Right lobe of liver (tissue), 6 donors: ENCODE data around the gene NUCKS1. TPM values are rescaled to one million over a fixed set of nuclear protein-coding genes. Genes with fewer than 3 reads are reported as not detected.

Source experiments
- ATAC-seq, 4 donors: fragments of 200-7000 bp; cut with Tn5 transposase; one replicate each; pipeline ENCODE4 v1.9.1; 2020; ENCODE audit warnings: mild to moderate bottlenecking in 4 of 4, moderate library complexity in 4 of 4
- DNase-seq, 3 donors: peaks; one replicate each; pipeline ENCODE4 v3.0.0-alpha.2; 2020
- H3K27ac ChIP-seq, 3 donors: fragments of 200-600 bp; one replicate each; pipeline ENCODE4 v1.8.0; 2022
- H3K27me3 ChIP-seq, 2 donors: fragments of 200-600 bp; one replicate each; pipeline ENCODE4 v1.8.0; 2022
- H3K36me3 ChIP-seq, 4 donors: fragments of 200-600 bp; sonication (generic) in 1 of 4; one replicate each; pipeline versions ENCODE4 v1.5.1 to v1.8.0; 2017 to 2022; ENCODE audit warnings: control low read depth in 1 of 4
- H3K4me1 ChIP-seq, 4 donors: fragments of 200-600 bp; sonication (generic) in 1 of 4; one replicate each; pipeline versions ENCODE4 v1.5.1 to v1.8.0; 2017 to 2022; ENCODE audit warnings: control low read depth in 1 of 4
- H3K4me3 ChIP-seq, 3 donors: fragments of 200-600 bp; one replicate each; pipeline ENCODE4 v1.8.0; 2022
- H3K9me3 ChIP-seq, 4 donors: fragments of 200-600 bp; sonication (generic) in 1 of 4; one replicate each; pipeline versions ENCODE4 v1.5.1 to v1.8.0; 2017 to 2022; ENCODE audit warnings: control low read depth in 1 of 4
- POLR2A ChIP-seq: fragments of 450-650 bp; IDR thresholded peaks from one replicate; pipeline ENCODE4 v1.6.1; 2017; ENCODE audit warnings: antibody characterized with exemption, mild to moderate bottlenecking
- WGBS: methylation state at CpG from one replicate; pipeline ENCODE4 v1.1.6; 2018; ENCODE audit warnings: low coverage, low lambda C conversion rate; ENCODE audit not compliant: insufficient coverage; ENCODE audit errors: missing lambda C conversion rate; 5-methylcytosine and 5-hydroxymethylcytosine counted together
- intact Hi-C, 2 donors: fragments of 100-400 bp; cut with DNase I; formaldehyde crosslinking; loops; one replicate each; pipeline versions ENCODE4 v1.11.2 to v1.14.1; 2022
- total RNA-seq, 6 experiments: library from RNA; depleted of rRNA in 2 of 6; stranded (reverse); fragments of >200 nt in 2 of 6; fragmentation: NEBNext Ultra II Directional in 3 of 6; extraction: Animal tissue kit (Norgen Biotek cat#: 25700) in 3 of 6; gene quantifications; one replicate each; pipeline versions ENCODE4 v1.1.0 to v1.2.4, GENCODE V29; 2016 to 2023
- TF ChIP-seq, protein P1 (sequence below), 4 donors: fragments of 200-600 bp in 3 of 4; fragments of 450-650 bp in 1 of 4; IDR thresholded peaks; one replicate each; pipeline versions ENCODE4 v1.5.1 to v1.8.0; 2016 to 2022; ENCODE audit warnings: antibody characterized with exemption in 4 of 4, mild to moderate bottlenecking in 2 of 4
- donor health status: DM: no; HTN: yes; CAD: no.
- donor health status: DM: no; HTN: no; CAD: no.
- donor health status: DM: no; HTN: no; CAD: no.
- donor health status: DM: no; HTN: yes; CAD: no.
- donor health status: DM: no; HTN: yes; CAD: no.

The NUCKS1 gene
- total RNA-seq, 6 experiments from 2014 or later = 32.8 to 91.1 (median 68.6) TPM

DNA sequence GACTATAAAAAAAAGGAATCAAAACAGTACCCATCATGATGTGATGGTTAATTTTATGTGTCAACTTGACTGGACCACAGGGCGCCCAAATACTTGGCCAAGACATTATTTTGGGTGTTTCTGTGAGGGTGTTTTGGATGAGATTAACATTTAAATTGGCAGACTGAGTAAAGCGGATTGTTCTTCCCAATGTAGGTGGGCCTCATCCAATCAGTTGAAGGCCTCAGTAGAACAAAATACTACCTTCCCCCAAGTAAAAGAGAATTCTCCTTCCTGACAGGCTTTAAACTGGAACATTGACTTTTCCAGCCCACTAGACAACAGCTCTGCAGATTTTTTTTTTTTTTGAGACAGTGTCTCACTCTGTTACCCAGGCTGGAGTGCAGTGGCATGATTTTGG is 14.6 kb upstream of the NUCKS1 start:
- TF ChIP-seq POLR2A = no peak
- TF ChIP-seq, protein P1, sequence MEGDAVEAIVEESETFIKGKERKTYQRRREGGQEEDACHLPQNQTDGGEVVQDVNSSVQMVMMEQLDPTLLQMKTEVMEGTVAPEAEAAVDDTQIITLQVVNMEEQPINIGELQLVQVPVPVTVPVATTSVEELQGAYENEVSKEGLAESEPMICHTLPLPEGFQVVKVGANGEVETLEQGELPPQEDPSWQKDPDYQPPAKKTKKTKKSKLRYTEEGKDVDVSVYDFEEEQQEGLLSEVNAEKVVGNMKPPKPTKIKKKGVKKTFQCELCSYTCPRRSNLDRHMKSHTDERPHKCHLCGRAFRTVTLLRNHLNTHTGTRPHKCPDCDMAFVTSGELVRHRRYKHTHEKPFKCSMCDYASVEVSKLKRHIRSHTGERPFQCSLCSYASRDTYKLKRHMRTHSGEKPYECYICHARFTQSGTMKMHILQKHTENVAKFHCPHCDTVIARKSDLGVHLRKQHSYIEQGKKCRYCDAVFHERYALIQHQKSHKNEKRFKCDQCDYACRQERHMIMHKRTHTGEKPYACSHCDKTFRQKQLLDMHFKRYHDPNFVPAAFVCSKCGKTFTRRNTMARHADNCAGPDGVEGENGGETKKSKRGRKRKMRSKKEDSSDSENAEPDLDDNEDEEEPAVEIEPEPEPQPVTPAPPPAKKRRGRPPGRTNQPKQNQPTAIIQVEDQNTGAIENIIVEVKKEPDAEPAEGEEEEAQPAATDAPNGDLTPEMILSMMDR (IDR thresholded peaks at IDR 0.05) = no peak
- no peak for ATAC-seq
- H3K27me3 ChIP-seq = no peaks in the 10 kb centered on the region
- WGBS = 100% methylated on average over 2 of the region's 2 CpGs
- H3K27ac ChIP-seq = no peak overlapping the region
- H3K9me3 ChIP-seq = no peaks in the 10 kb centered on the region
- H3K36me3 ChIP-seq = no peaks in the 10 kb centered on the region
- H3K4me1 ChIP-seq = no peaks in the 10 kb centered on the region
- intact Hi-C loops = no loop called here
- H3K4me3 ChIP-seq = no peak overlapping the region
- no peak for DNase-seq

DNA sequence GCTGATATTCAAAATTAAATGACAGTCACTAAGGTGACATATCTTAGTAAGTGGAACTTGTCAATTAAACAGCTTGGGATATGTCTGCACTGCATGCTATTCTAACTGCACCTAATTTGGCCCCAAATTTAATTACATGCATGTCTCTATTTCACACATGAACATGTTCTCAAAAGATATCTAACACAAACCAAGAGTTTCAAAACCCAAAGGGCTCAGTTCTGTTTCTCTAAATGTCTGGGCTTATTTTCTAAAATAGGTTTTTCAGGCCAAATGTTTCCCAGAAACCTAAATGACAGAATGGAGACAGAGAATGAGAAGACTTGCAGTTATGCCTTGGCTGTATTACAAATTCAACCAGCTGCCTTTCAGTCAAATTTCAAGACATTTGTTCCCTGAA is 14.0 kb upstream of the NUCKS1 start:
- Histone ChIP-seq H3K9me3 (no peaks in the 10 kb centered on the region), H3K4me1 (no peaks in the 10 kb centered on the region), H3K36me3 (no peaks in the 10 kb centered on the region), H3K4me3 (no peak overlapping the region), H3K27ac (no peak overlapping the region), H3K27me3 (no peaks in the 10 kb centered on the region)
- TF ChIP-seq POLR2A = no peak
- TF ChIP-seq, protein P1 (IDR thresholded peaks at IDR 0.05) = no peak
- intact Hi-C loops = no loop called here
- DNase-seq (no peak), ATAC-seq (no peak)

DNA sequence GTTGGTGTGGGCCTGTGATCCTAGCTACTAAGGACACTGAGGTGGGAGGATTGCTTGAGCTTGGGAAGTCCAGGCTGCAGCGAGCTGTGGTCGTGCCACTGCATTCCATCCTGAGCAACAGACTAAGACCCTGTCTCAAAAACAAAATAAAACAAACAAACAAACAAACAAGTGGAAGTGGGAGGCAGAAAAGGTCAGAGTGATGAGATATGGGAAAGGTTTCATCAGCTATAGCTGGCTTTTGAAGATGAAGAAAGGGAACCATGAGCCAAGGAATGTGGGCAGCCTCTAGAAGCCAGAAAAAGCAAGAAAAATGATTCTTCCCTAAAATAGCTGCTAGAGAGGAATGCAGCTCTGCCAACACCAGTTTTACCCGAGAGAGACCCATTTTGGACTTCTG is 10.6 kb upstream of the NUCKS1 start:
- Histone ChIP-seq H3K27me3 (no peaks in the 10 kb centered on the region), H3K36me3 (no peaks in the 10 kb centered on the region), H3K9me3 (no peaks in the 10 kb centered on the region), H3K4me1 (no peaks in the 10 kb centered on the region), H3K27ac (no peak overlapping the region), H3K4me3 (no peak overlapping the region)
- no peak for ATAC-seq
- no peak for DNase-seq
- no peak for TF ChIP-seq POLR2A
- TF ChIP-seq, protein P1 (IDR thresholded peaks at IDR 0.05) = no peak
- intact Hi-C loops = no loop called here
- 84% methylated on average over 3 of the region's 3 CpGs for whole genome bisulfite sequencing

DNA sequence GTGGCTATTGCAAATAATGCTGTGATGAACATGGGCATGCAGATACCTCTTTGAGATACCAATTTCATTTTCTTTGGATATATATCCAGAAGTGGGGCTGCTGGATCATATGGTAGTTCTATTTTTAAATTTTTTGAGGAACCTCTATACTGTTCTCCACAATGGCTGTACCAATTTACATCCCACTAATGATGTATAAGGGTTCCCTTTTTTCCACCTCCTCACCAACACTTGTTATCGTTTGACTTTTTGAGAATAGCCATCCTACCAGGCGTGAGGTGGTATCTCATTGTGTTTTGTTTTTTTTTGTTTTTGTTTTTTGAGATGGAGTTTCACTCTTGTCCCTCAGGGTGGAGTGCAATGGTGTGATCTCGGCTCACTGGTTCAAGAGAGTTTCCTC is 6.6 kb upstream of the NUCKS1 start:
- Histone ChIP-seq H3K4me3 (no peak overlapping the region), H3K9me3 (no peaks in the 10 kb centered on the region), H3K36me3 (no peaks in the 10 kb centered on the region), H3K27me3 (no peaks in the 10 kb centered on the region), H3K4me1 (peaks cover 0 to 11% (median 0%) of the 10 kb centered on the region in 4 donors), H3K27ac (no peak overlapping the region)
- DNase-seq = no peak
- TF ChIP-seq, protein P1 (IDR thresholded peaks at IDR 0.05) = no peak
- TF ChIP-seq POLR2A = no peak
- intact Hi-C loops = no loop called here
- 94% methylated on average over 3 of the region's 3 CpGs for WGBS
- no peak for ATAC-seq

DNA sequence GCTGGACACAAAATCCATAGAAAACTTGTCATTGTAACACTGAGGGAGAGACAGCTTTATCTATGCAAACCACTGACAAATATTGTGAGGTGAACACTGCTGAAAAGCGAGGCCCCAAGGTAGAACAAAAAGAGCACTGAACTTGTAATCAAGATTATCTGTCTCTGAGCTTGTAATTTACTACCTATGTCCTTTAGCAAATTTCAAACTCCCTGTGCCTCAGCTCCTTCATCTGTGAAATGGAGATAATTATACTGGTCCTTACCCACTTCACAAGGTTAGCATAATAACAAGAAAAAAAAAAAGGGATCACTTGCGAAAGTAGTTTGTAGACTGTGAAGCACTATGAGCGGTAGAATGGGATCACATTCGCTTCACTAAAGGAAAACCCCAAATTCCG is 4.9 kb upstream of the NUCKS1 start:
- no peak for DNase-seq
- H3K9me3 ChIP-seq = no peaks in the 10 kb centered on the region
- no peak overlapping the region for H3K27ac ChIP-seq
- 85% methylated on average over 5 of the region's 5 CpGs for WGBS
- no peak overlapping the region for H3K4me3 ChIP-seq
- H3K36me3 ChIP-seq = no peaks in the 10 kb centered on the region
- peaks cover 0 to 11% (median 0%) of the 10 kb centered on the region in 4 donors for H3K4me1 ChIP-seq
- ATAC-seq = no peak
- intact Hi-C loops = no loop called here
- H3K27me3 ChIP-seq = no peaks in the 10 kb centered on the region
- TF ChIP-seq POLR2A = no peak
- TF ChIP-seq, protein P1 (IDR thresholded peaks at IDR 0.05) = no peak
